Pancreas (tissue), 10 donors: ENCODE data around the gene B3GNT2. TPM values are rescaled to one million over a fixed set of nuclear protein-coding genes. Genes with fewer than 3 reads are reported as not detected.
"Not testable (repeated sequence)": the region's sequence is repeated elsewhere in the genome, so short reads cannot be mapped to it uniquely, and the experiment has no call there.

Source experiments
- ATAC-seq, 4 donors: fragments of 200-7000 bp; cut with Tn5 transposase; one replicate each; pipeline versions ENCODE4 v1.8.0 to v1.9.1; 2020; ENCODE audit warnings: mild to moderate bottlenecking in 4 of 4, moderate library complexity in 4 of 4
- DNase-seq, 6 donors: peaks; one replicate each; pipeline ENCODE4 v3.0.0-alpha.2; 2020
- FAIRE-seq: peaks from 2 replicates; lab custom pipeline; 2012; peaks lifted over from hg19 to GRCh38; lab: Jason Lieb, UNC
- H3K27ac ChIP-seq, 4 donors: fragments of 200-600 bp; sonication (generic); 1 replicate in 3 of 4; 2 replicates in 1 of 4; pipeline versions ENCODE4 v1.5.0 to v1.8.0; 2020
- H3K27me3 ChIP-seq, 4 donors: fragments of 200-600 bp; one replicate each; pipeline ENCODE4 v1.8.0; 2021
- H3K36me3 ChIP-seq, 3 donors: fragments of 200-600 bp; sonication (generic) in 1 of 3; one replicate each; pipeline versions ENCODE4 v1.5.0 to v1.8.0; 2020 to 2021
- H3K4me1 ChIP-seq, 3 donors: fragments of 200-600 bp; one replicate each; pipeline ENCODE4 v1.8.0; 2021
- H3K4me3 ChIP-seq, 4 donors: fragments of 200-600 bp; sonication (generic) in 2 of 4; one replicate each; pipeline versions ENCODE4 v1.5.0 to v1.8.0; 2020 to 2021
- H3K9me3 ChIP-seq, 4 donors: fragments of 200-600 bp; one replicate each; pipeline ENCODE4 v1.8.0; 2021
- CTCF ChIP-seq, 4 donors: fragments of 200-600 bp; sonication (generic) in 3 of 4; IDR thresholded peaks; one replicate each; pipeline versions ENCODE4 v1.5.0 to v1.8.0; 2021; ENCODE audit warnings: antibody characterized with exemption in 4 of 4
- WGBS, 2 donors: extraction: QIAGEN DNeasy Blood & Tissue Kit; methylation state at CpG; one replicate each; pipeline ENCODE4 v1.1.7; 2013; 5-methylcytosine and 5-hydroxymethylcytosine counted together
- intact Hi-C, 3 donors: fragments of 100-400 bp; cut with DNase I; formaldehyde crosslinking; loops; one replicate each; pipeline versions ENCODE4 v1.11.1 to v1.14.2; 2022
- polyA plus RNA-seq, 2 donors: library from polyadenylated mRNA; stranded (reverse); fragments of 200-250 nt; gene quantifications; one replicate each; pipeline ENCODE4 v1.2.3, GENCODE V29; 2013
- total RNA-seq, 6 donors: library from RNA; stranded (reverse); fragmentation: NEBNext Ultra II Directional in 4 of 6; extraction: Animal tissue kit (Norgen Biotek cat#: 25700) in 4 of 6; gene quantifications; one replicate each; pipeline versions ENCODE4 v1.2.1 to v1.2.4, GENCODE V29; 2021 to 2023
- donor health status: healthy with polysubstance abuse.
- donor health status: DM: no; HTN: no; CAD: no; lungs with moderate emphysema.
- donor health status: DM: no; HTN: no; CAD: no.
- donor health status: control.
- donor health status: control.
- donor health status: Bipolar disorder and iron deficiency.
- donor health status: DM: yes; HTN: yes; CAD: no.
- donor health status: DM: no; HTN: no; CAD: no.
- donor health status: DM: no; HTN: no; CAD: no.
- donor health status: DM: yes; HTN: yes; CAD: no.

Gene B3GNT2
- total and polyA plus RNA-seq, 8 donors, result 3.7 to 15.4 (median 11.2) TPM

GRCh38 chr2:62196278-62196901 is 475 bp downstream of the B3GNT2 start:
- FAIRE-seq, result no peak
- peak in 5 of 6 donors; percentile 55 to 87 (median 74) for DNase-seq
- H3K27ac ChIP-seq, result peak overlapping the region; percentile 82 to 94 (median 90)
- no peak for TF ChIP-seq CTCF (IDR thresholded peaks at IDR 0.05)
- intact Hi-C loops, result no loop called here
- peaks cover 21 to 34% (median 26%) of the 10 kb centered on the region in 3 donors for H3K4me1 ChIP-seq
- H3K4me3 ChIP-seq, result peak overlapping the region; percentile 68 to 97 (median 90)
- no peaks in the 10 kb centered on the region for H3K27me3 ChIP-seq
- H3K36me3 ChIP-seq, result no peaks in the 10 kb centered on the region
- WGBS, 2 donors, result 0 to 1% methylated on average over 37 to 63 of the region's 63 CpGs
- ATAC-seq, result peak; percentile 59 to 72 (median 60)
- H3K9me3 ChIP-seq, result no peaks in the 10 kb centered on the region

DNA sequence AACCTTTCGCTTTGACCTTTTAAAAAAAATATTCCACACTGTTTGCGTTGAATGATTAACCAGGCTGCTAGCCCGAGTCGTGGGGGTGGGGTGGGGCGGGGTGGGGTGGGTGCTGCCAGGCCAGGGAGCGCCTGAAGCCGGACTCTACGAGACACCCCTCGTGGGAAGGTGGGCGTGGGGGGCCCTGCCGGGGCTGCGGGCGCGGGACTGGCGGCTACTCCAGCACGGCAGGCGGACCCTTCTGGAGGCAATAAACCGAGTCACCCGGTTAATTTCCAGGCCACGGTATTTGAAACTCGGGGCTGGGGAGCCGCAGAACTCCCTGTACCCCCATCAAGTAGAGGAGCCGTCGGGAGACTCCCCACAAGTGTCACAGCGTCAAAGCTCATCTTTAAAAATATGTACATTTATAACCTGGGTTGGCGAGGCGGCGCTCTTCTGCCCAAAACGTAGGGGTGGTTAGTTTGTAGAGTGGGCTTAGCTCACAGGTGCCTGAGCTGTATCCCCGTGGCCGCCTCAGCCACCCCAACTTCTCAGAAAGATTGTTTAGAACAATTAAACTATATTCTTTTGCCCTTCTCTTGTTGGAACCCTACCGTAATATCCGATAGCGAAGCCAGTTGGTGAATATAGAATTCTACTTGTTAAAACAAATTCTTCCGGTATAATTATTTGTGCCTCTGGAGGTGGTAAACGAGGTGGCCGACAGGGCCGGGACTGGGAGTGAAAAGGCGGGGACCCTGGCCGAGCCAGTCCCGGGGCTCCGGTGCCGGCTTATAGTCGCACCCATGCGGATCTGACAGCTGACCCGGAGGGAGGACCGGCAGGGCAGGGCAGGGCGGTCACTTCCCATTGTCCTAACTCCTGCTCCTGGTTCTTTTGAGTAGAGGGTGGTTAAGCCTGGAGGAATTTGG is 1.4 kb downstream of the B3GNT2 start:
- Histone ChIP-seq H3K27me3 (no peaks in the 10 kb centered on the region), H3K27ac (peak overlapping the region; percentile 82 to 94 (median 90)), H3K9me3 (no peaks in the 10 kb centered on the region), H3K4me3 (peak overlapping the region; percentile 68 to 97 (median 90)), H3K36me3 (no peaks in the 10 kb centered on the region), H3K4me1 (peaks cover 29 to 42% (median 34%) of the 10 kb centered on the region in 3 donors)
- DNase-seq (peak; percentile 31 to 72 (median 53)), ATAC-seq (peak; percentile 50 to 64 (median 60)), FAIRE-seq (no peak)
- intact Hi-C loops, result no loop called here
- 0 to 1% methylated on average over 46 to 48 of the region's 48 CpGs for WGBS, 2 donors
- TF ChIP-seq CTCF (IDR thresholded peaks at IDR 0.05), result no peak

DNA sequence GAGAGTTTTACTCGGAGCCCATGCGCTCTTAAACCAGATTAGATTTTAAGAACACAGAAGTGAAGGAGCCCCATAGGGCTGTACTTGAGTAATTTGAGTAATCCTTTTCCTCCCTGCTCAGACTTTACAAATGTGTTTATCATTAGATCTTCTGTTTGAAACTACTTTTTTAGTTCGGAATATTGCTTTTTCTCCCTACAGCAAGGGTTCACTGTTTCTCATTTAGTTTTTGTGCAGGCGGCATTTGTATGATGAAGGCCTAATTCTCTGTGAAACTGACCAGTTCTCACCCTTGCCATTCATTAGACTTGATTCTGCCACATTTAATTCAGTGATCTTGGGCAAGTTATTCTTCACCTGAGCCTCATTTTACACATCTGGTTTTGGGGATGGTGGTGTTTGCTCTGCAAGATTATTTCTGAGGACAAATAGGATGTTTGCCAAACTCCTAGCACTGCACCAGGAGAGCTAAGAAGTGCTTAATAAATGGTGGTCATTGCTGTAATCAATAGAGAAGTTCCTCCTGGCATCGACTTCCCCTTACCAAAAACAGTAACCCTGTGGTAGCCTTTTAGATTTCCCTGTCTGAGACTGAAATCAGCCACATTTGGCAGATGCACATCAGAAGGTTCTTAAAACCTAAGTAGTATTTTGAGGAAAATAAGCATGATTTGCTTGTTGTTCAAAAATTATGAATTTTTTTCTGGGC is 2.2 kb downstream of the B3GNT2 start:
- H3K4me3 ChIP-seq, result peak overlapping the region; percentile 68 to 97 (median 90)
- TF ChIP-seq CTCF (IDR thresholded peaks at IDR 0.05), result no peak
- FAIRE-seq (no peak), DNase-seq (no peak), ATAC-seq (no peak)
- intact Hi-C loops, result no loop called here
- peaks cover 30 to 42% (median 35%) of the 10 kb centered on the region in 3 donors for H3K4me1 ChIP-seq
- no peaks in the 10 kb centered on the region for H3K36me3 ChIP-seq
- no peaks in the 10 kb centered on the region for H3K9me3 ChIP-seq
- no peaks in the 10 kb centered on the region for H3K27me3 ChIP-seq
- 7 to 10% methylated on average over 5 of the region's 5 CpGs for WGBS, 2 donors
- peak overlapping the region; percentile 82 to 94 (median 90) for H3K27ac ChIP-seq

- H3K27ac ChIP-seq, intact Hi-C loops, DNase-seq, H3K9me3 ChIP-seq, FAIRE-seq, H3K4me3 ChIP-seq, ATAC-seq, H3K27me3 ChIP-seq, H3K36me3 ChIP-seq: not testable (repeated sequence)
- H3K4me1 ChIP-seq, result peaks cover 30 to 42% (median 35%) of the 10 kb centered on the region in 3 donors
- WGBS, 2 donors, result 87 to 95% methylated on average over 8 of the region's 8 CpGs
These were observed 2.9 kb downstream of the B3GNT2 start for GRCh38 chr2:62198854-62199253.
